ENCODE measurements around the gene PRDM13. TPM values are rescaled to one million over a fixed set of nuclear protein-coding genes. Genes with fewer than 3 reads are reported as not detected.

PRDM13 gene
- total and polyA plus RNA-seq, 9 of the 15 experiments (the other 6 are each of a cell fraction or from before 2014, with no cell fraction given), result not detected

GRCh38 chr6:99609905-99610489, 3.4 kb downstream of the PRDM13 start (continued):
- TF ChIP-seq FOXP4 (CRISPR knock-in tag; IDR thresholded peaks at IDR 0.05; ENCODE audit: borderline replicate concordance) (no peak), RFX7 (CRISPR knock-in tag; IDR thresholded peaks at IDR 0.05) (no peak), POLR3A (IDR thresholded peaks at IDR 0.05; ENCODE audit: borderline replicate concordance, extremely low read depth, insufficient read depth, insufficient read length) (no peak), ATF4 (CRISPR knock-in tag; IDR thresholded peaks at IDR 0.05) (no peak), SMAD4 (CRISPR knock-in tag; conservative IDR thresholded peaks at IDR 0.05) (no peak), E2F3 (CRISPR knock-in tag; IDR thresholded peaks at IDR 0.05) (no peak), PYGO2 (tag; IDR thresholded peaks at IDR 0.05) (no peak), ZNF740 (CRISPR knock-in tag; IDR thresholded peaks at IDR 0.05) (no peak), ZNF740 (tag; IDR thresholded peaks at IDR 0.05) (no peak), ZNF354B (CRISPR knock-in tag; IDR thresholded peaks at IDR 0.05) (no peak)
- TF ChIP-seq, protein P1, sequence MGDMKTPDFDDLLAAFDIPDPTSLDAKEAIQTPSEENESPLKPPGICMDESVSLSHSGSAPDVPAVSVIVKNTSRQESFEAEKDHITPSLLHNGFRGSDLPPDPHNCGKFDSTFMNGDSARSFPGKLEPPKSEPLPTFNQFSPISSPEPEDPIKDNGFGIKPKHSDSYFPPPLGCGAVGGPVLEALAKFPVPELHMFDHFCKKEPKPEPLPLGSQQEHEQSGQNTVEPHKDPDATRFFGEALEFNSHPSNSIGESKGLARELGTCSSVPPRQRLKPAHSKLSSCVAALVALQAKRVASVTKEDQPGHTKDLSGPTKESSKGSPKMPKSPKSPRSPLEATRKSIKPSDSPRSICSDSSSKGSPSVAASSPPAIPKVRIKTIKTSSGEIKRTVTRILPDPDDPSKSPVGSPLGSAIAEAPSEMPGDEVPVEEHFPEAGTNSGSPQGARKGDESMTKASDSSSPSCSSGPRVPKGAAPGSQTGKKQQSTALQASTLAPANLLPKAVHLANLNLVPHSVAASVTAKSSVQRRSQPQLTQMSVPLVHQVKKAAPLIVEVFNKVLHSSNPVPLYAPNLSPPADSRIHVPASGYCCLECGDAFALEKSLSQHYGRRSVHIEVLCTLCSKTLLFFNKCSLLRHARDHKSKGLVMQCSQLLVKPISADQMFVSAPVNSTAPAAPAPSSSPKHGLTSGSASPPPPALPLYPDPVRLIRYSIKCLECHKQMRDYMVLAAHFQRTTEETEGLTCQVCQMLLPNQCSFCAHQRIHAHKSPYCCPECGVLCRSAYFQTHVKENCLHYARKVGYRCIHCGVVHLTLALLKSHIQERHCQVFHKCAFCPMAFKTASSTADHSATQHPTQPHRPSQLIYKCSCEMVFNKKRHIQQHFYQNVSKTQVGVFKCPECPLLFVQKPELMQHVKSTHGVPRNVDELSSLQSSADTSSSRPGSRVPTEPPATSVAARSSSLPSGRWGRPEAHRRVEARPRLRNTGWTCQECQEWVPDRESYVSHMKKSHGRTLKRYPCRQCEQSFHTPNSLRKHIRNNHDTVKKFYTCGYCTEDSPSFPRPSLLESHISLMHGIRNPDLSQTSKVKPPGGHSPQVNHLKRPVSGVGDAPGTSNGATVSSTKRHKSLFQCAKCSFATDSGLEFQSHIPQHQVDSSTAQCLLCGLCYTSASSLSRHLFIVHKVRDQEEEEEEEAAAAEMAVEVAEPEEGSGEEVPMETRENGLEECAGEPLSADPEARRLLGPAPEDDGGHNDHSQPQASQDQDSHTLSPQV (IDR thresholded peaks at IDR 0.05), result no peak

Measured in K562 (cell line).